VCaP (cell line): ENCODE results near the gene ADAMTS1.

Experiments
- H3K27ac ChIP-seq: fragments of 450-650 bp; 2 replicates; pipeline ENCODE4 v1.5.1; 2017
- TF ChIP-seq, protein P1 (sequence below): fragments of 450-650 bp; conservative IDR thresholded peaks from 2 replicates; pipeline ENCODE4 v1.5.1; 2017; ENCODE audit warnings: mild to moderate bottlenecking, moderate library complexity

Gene ADAMTS1

DNA sequence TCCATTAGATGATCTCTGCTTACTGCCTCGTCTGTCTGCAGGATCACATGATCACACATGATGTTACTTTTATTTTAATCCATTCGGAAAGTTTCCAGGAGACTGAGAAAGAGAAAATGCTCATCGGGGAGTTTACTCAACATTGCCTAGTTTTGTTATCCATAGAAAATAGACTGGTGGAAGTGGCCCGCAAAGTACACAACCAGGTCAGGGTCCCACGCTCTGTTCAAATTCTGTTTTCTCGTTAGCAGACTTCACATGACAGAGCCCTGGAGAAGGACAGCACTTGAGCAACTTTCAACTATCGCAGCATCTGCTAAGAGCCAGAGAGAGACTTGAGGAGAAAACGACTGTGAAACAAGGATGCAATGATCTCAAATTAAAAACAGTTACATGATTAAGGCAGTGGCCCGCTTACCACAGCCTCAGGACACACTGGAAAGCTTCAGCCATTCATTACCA lies 44.2 kb downstream of the ADAMTS1 start:
- TF ChIP-seq, protein P1, sequence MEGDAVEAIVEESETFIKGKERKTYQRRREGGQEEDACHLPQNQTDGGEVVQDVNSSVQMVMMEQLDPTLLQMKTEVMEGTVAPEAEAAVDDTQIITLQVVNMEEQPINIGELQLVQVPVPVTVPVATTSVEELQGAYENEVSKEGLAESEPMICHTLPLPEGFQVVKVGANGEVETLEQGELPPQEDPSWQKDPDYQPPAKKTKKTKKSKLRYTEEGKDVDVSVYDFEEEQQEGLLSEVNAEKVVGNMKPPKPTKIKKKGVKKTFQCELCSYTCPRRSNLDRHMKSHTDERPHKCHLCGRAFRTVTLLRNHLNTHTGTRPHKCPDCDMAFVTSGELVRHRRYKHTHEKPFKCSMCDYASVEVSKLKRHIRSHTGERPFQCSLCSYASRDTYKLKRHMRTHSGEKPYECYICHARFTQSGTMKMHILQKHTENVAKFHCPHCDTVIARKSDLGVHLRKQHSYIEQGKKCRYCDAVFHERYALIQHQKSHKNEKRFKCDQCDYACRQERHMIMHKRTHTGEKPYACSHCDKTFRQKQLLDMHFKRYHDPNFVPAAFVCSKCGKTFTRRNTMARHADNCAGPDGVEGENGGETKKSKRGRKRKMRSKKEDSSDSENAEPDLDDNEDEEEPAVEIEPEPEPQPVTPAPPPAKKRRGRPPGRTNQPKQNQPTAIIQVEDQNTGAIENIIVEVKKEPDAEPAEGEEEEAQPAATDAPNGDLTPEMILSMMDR, result no peak
- no peak overlapping the region for H3K27ac ChIP-seq

DNA sequence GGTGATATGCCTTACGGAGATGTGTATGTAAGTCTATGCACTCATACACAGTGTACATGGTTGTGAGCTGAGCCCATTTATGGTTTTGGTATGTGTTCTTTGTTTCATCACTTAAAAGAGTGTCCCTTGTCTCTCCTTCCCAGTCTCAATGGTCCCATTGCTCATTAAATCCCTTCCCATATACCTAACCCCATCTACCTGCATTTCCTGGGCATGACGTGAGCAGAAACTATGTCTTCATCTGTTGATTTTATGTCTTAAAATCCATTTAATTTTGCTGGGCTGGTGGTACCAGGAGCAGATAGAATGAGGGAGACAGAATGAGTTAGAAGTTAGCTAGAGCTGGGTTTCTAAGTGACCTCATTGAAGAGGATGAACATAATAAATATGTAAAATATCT lies 44.8 kb downstream of the ADAMTS1 start:
- no peak overlapping the region for H3K27ac ChIP-seq
- TF ChIP-seq, protein P1, result no peak

DNA sequence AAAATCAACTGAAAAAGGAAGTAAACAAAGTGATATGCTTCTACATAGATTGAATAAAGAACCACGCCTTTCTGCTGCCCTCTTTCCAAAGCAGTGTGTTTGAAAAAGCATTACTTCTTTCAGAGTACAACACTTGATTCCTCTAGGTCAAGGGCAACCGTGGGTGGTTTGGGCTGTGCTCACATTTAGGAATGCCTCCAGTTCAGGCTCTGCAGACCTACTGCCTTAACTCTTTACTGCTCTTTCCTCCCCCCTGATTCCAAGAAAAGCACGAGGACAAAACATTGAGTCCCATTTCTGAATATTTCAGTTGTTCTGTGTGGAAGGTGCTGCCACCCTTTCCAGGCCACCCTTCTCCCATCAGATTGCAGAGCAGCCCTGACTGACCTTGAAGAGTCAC lies 45.2 kb downstream of the ADAMTS1 start:
- TF ChIP-seq, protein P1, result no peak
- H3K27ac ChIP-seq, result no peak overlapping the region

DNA sequence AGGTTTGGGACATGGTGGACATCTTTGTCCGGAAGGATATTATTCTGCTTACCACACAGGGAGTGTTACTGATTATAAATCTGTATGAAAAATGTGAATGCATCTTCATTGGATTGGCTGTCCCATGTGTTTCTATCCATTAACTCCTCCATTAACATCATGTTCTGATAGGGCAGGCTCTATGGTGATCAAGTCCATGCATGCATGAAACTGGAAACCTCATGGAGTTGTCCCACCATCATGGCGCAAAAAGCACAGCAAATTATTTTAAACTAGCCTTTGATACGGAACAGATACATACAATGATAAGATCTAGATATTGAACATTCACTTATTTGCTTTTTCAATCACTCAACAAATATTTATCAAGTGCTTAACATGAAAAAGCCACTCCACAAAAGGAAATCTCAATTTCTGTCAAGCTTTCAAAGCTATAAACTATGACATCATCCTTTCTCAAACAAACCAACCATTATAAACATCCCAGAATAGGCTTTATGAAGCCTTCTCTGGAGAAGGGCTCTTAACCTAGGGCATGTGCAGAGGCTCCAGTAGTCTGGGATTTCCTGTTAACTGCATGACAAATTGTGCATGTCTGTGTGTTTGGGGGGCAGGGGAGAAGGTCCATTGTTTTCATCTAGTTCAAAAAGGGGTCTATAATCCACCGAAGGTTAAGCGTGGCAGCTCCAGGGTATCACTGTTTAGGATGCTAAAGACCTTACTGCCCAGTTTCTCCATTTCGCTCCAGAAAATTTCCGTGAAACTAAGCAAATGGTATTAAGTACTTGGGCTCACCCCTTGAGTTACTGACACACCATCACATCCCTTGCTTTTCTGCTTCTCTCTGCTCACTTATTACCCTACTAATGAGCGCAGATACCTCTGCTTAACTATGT lies 46.1 kb downstream of the ADAMTS1 start:
- no peak overlapping the region for H3K27ac ChIP-seq
- TF ChIP-seq, protein P1, result no peak

DNA sequence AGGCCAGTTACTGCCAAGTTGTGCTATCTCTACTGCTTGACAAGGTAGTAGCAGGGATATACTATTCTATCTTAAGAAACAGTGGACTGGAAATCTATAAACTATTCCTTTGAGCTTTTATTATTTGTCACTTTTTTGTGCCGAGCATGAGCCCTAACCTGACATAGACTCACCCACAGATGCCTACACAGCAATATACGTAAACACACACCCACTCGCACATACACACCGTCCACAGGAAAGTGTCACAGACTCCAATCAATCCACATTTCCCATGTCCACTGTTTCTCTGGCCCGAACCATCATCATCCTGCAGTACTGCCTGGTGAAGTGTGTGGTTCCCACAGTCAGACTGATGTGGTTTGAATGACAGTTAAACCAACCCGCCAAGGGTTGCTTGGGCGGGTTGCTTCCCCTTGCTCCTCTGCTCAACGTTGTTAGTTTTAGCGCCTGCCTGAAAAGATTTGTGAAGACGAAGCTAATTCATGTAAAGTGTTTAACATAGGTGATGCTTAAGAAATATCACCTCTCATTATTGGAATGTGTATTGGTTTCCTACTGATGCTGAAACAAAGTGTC lies 47.2 kb downstream of the ADAMTS1 start:
- no peak overlapping the region for H3K27ac ChIP-seq
- TF ChIP-seq, protein P1, result no peak

DNA sequence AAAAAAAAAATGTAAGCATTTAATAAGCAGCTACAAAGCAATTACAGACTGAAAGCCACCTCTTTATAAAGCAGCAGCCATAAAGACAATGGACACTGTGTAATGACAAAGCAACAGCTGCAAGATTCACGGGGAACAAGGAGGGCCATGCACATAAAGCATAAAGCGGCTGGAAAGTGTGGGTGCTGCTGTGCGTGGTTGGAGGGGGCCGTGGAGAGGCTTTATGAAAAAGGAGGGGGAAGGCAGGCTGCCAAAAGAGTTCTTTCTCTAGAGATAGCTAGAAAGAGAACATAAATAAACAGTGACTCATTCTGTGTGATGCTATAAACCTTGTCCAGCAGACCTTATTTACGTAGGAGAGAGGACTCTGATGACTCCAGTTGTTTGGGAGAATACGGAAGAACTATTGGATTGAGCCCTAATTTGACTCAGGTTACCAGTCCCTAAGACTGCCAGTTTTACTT lies 49.3 kb downstream of the ADAMTS1 start:
- no peak overlapping the region for H3K27ac ChIP-seq
- TF ChIP-seq, protein P1, result no peak

DNA sequence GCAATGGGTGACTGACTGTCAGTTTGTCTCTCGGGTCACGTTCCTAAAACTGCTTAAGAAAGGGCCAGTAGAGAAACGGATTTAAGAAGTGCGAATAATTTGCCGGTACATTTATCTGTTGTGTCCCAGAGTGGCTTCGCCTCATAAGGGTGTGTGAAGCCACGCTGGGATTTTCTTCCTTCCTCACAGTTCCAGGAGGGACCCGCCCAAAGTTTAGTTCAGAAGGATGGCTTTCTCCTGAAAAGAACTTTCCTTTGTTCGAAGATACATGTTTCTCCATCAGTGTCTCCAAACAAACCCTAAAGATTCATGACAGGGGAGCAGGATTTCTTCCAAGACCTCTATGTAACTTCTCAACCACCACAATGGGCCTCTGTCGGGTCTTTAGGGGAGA lies 49.8 kb downstream of the ADAMTS1 start:
- TF ChIP-seq, protein P1, result no peak
- no peak overlapping the region for H3K27ac ChIP-seq
